Endothelial cell (in vitro differentiated cells): ENCODE data around the gene ITGAD. TPM values are rescaled to one million over a fixed set of nuclear protein-coding genes. Genes with fewer than 3 reads are reported as not detected.

Source experiments
- DNase-seq: peaks from one replicate; pipeline ENCODE4 v3.0.0; 2021; ENCODE audit warnings: low spot score
- H3K27ac Mint-ChIP-seq: one replicate; pipeline ENCODE4 v1.8.0; 2021; ENCODE audit warnings: mixed read lengths, inconsistent platforms; ENCODE audit not compliant: unreplicated experiment
- H3K27me3 Mint-ChIP-seq: one replicate; pipeline ENCODE4 v1.8.0; 2021; ENCODE audit warnings: mild to moderate bottlenecking, moderate library complexity, mixed read lengths, inconsistent platforms; ENCODE audit not compliant: unreplicated experiment
- H3K36me3 Mint-ChIP-seq: one replicate; pipeline ENCODE4 v1.8.0; 2021; ENCODE audit warnings: mild to moderate bottlenecking, low read depth, mixed read lengths, inconsistent platforms; ENCODE audit not compliant: unreplicated experiment
- H3K4me1 Mint-ChIP-seq: one replicate; pipeline ENCODE4 v1.8.0; 2021; ENCODE audit warnings: mild to moderate bottlenecking, mixed read lengths, inconsistent platforms; ENCODE audit not compliant: unreplicated experiment
- H3K4me3 Mint-ChIP-seq: one replicate; pipeline ENCODE4 v1.8.0; 2021; ENCODE audit warnings: mild to moderate bottlenecking, mixed read lengths, inconsistent platforms; ENCODE audit not compliant: unreplicated experiment
- H3K9me3 Mint-ChIP-seq: one replicate; pipeline ENCODE4 v1.8.0; 2021; ENCODE audit warnings: mixed read lengths, inconsistent platforms; ENCODE audit not compliant: unreplicated experiment
- total RNA-seq: library from RNA; stranded (reverse); fragmentation: NEBNext Ultra II Directional; extraction: Animal tissue kit (Norgen Biotek cat#: 25700); gene quantifications from one replicate; pipeline ENCODE4 v1.2.1, GENCODE V29; 2021; ENCODE audit not compliant: unreplicated experiment
- TF ChIP-seq, protein P1 (sequence below): fragments of 200-600 bp; sonication (generic); IDR thresholded peaks from one replicate; pipeline ENCODE4 v1.5.0; 2021; ENCODE audit warnings: antibody characterized with exemption; ENCODE audit not compliant: unreplicated experiment

Gene ITGAD
- total RNA-seq, 1 donor from 2014 or later, result not detected

DNA sequence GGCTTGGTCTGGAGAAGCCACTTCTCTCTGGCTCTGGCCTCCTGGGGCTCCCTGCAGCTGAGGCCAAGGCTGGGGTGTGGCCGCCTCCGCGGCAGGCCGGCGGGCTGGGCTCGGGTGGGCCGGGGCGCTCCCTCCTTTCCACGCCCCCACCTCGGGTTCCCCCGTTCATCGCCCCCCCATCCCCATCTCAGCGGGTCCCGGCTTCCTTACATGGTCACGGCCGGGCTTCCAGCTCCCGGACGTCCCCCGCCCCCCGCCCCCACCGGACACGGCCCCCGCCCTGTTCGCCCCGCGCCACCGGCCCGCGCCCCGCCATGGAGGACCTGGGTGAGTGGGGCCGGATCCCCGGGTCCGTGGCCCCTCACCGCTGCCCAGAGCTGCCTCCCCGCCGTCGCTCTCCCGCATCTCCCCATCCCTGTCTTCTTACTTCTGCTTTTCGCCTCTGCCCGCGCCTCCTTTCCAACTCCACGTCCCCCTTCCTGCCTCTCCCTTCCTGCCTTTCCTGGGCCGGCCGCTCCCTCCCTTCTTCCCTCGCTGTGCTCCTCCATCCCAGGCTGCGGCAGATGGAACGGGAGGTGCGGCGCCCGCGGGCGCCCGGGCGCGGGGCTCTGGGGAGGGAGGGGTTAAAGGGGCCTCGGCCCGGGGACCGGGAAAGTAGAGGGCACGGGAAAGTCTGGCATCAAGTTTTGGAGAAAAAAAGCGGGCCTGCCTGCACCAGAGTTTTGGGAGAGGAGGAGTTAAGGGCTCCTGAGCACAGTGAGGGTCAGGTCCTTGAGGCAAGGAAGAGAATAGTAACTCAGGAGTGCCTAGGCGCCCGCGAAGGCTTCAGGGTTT lies 79.0 kb downstream of the ITGAD start, which contains the start of gene TGFB1I1:
Gene TGFB1I1 (plus strand): TSS at position 278 of the 834 bp plus-strand sequence. CDS start 37 bp downstream, at position 315.
- Mint-ChIP-seq H3K4me3 (peak within 1 kb of the TSS; percentile 88), H3K27me3 (peaks cover 13% of the 10 kb centered on the region), H3K27ac (peak within 1 kb of the TSS; percentile 72), H3K4me1 (peaks cover 10% of the 10 kb centered on the region), H3K9me3 (no peaks in the 10 kb centered on the region), H3K36me3 (peaks cover 27% of the 10 kb centered on the region)
- TF ChIP-seq, protein P1, sequence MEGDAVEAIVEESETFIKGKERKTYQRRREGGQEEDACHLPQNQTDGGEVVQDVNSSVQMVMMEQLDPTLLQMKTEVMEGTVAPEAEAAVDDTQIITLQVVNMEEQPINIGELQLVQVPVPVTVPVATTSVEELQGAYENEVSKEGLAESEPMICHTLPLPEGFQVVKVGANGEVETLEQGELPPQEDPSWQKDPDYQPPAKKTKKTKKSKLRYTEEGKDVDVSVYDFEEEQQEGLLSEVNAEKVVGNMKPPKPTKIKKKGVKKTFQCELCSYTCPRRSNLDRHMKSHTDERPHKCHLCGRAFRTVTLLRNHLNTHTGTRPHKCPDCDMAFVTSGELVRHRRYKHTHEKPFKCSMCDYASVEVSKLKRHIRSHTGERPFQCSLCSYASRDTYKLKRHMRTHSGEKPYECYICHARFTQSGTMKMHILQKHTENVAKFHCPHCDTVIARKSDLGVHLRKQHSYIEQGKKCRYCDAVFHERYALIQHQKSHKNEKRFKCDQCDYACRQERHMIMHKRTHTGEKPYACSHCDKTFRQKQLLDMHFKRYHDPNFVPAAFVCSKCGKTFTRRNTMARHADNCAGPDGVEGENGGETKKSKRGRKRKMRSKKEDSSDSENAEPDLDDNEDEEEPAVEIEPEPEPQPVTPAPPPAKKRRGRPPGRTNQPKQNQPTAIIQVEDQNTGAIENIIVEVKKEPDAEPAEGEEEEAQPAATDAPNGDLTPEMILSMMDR, result no peak
- no peak for DNase-seq

DNA sequence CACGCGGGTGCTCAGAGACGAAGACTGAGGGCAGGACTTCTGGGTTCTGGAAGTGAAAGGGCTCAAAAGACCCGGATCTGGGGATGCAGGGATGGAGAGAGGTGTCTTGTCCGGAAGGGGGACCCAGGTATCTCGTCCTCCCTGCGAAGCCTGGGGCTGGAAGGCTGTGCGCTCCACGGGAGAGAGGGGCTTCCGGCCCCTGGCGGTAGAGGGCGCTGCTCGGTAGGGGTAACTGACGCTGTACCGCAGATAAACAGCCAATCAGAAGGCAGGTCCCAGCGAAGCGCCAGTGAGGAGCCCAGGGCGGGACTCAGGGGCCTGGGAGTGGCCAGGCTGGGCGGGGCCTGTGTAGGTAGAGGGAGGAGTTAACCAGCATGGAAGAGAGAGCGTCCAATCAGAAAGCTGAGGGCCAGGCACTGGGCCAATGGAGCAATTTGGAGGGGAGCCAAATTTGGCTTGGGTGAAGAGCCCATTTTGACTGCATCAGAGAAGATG lies 79.6 kb downstream of the ITGAD start:
- TF ChIP-seq, protein P1, result peak; percentile 77
- Mint-ChIP-seq H3K27me3 (peaks cover 14% of the 10 kb centered on the region), H3K27ac (peak overlapping the region; percentile 48)

DNA sequence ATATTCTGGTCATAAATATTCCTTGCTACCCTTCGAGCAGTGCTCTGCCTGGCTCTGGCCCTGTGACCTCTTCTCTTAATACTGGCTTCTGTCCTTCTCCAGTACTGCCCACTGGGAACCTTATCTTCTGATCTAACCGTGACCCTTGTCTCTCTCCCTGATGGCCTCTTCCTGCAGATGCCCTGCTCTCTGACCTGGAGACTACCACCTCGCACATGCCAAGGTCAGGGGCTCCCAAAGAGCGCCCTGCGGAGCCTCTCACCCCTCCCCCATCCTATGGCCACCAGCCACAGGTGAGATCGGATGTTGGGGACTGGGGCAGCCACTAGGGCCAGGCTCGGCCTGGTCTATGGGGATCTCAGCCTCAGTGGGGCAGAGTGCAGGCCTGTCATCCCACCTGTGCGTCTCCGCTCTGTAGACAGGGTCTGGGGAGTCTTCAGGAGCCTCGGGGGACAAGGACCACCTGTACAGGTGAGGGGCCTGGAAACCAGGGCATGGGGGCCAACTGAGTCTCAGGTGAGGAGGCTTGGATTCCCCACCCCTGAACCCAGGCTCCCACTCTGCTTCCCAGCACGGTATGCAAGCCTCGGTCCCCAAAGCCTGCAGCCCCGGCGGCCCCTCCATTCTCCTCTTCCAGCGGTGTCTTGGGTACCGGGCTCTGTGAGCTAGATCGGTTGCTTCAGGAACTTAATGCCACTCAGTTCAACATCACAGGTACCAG lies 80.3 kb downstream of the ITGAD start:
- TF ChIP-seq, protein P1, result no peak
- Mint-ChIP-seq H3K4me3 (peak overlapping the region; percentile 88), H3K4me1 (peaks cover 14% of the 10 kb centered on the region), H3K27ac (no peak overlapping the region), H3K27me3 (peaks cover 17% of the 10 kb centered on the region), H3K9me3 (no peaks in the 10 kb centered on the region), H3K36me3 (peaks cover 24% of the 10 kb centered on the region)
- DNase-seq, result no peak

More for the DNA sequence above, 79.6 kb downstream of the ITGAD start:
- Mint-ChIP-seq H3K4me1 (peaks cover 10% of the 10 kb centered on the region), H3K9me3 (no peaks in the 10 kb centered on the region), H3K36me3 (peaks cover 26% of the 10 kb centered on the region), H3K4me3 (peak overlapping the region; percentile 88)
- peak; percentile 64 for DNase-seq

DNA sequence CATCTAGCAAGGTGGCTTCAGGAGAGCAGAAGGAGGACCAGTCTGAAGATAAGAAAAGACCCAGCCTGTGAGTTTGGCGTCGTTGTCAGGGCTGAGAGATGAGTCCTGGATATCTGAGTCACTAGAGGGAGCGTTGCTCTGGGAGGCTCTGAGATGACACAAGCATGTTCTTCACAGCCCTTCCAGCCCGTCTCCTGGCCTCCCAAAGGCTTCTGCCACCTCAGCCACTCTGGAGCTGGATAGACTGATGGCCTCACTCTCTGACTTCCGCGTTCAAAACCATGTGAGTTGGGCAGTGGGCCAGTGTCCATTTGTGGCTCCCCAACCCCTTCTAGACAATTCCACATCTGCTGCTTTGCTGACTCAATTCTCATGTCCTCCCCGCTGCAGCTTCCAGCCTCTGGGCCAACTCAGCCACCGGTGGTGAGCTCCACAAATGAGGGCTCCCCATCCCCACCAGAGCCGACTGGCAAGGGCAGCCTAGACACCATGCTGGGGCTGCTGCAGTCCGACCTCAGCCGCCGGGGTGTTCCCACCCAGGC lies 81.1 kb downstream of the ITGAD start:
- Mint-ChIP-seq H3K9me3 (no peaks in the 10 kb centered on the region), H3K4me3 (no peak overlapping the region), H3K27me3 (peaks cover 19% of the 10 kb centered on the region), H3K36me3 (peaks cover 24% of the 10 kb centered on the region), H3K4me1 (peaks cover 14% of the 10 kb centered on the region), H3K27ac (no peak overlapping the region)
- TF ChIP-seq, protein P1, result no peak
- DNase-seq, result no peak
